K562 (cell line): ENCODE data around the gene GNAZ. TPM values are rescaled to one million over a fixed set of nuclear protein-coding genes. Genes with fewer than 3 reads are reported as not detected.
A peak's percentile ranks its signal among the peaks of the same experiment; 100 is the strongest.

ENCODE experiments used
- EP400 ChIP-seq: fragments of 450-650 bp; IDR thresholded peaks from 2 replicates; pipeline ENCODE4 v1.6.1; 2017; ENCODE audit warnings: antibody characterized with exemption, mild to moderate bottlenecking, moderate library complexity
- HEY1 ChIP-seq: fragments of 250-450 bp; sonication (Bioruptor Pico); IDR thresholded peaks from 2 replicates; pipeline ENCODE4 v1.5.0; 2020; ENCODE audit warnings: mild to moderate bottlenecking, moderate library complexity, borderline replicate concordance
- JUN ChIP-seq, 2 experiments: sonication (generic) in 1 of 2; formaldehyde crosslinking in 1 of 2; IDR thresholded peaks; 2 replicates each; pipeline versions ENCODE4 v1.6.1 to v1.8.0; 2012 to 2022; ENCODE audit warnings: borderline replicate concordance in 2 of 2, mild to moderate bottlenecking in 2 of 2, improper control_type of control experiment in 1 of 2, low read depth in 1 of 2, low read length in 1 of 2, missing genetic modification reagents in 1 of 2
- KAT7 ChIP-seq: sonication (generic); formaldehyde crosslinking; IDR thresholded peaks from 2 replicates; pipeline ENCODE4 v1.8.0; 2022; ENCODE audit warnings: missing genetic modification reagents, mild to moderate bottlenecking, borderline replicate concordance
- MECOM ChIP-seq: fragments of 250-450 bp; sonication (Bioruptor Pico); IDR thresholded peaks from 2 replicates; pipeline ENCODE4 v1.8.0; 2022; ENCODE audit warnings: inconsistent platforms
- NR4A1 ChIP-seq, 2 experiments: fragments of 250-450 bp in 1 of 2; fragments of 450-650 bp in 1 of 2; sonication (Bioruptor Pico) in 1 of 2; IDR thresholded peaks; 2 replicates each; pipeline versions ENCODE4 v1.4.0 to v1.6.1; 2016 to 2020; ENCODE audit warnings: mild to moderate bottlenecking in 2 of 2, missing compliant biosample characterization in 1 of 2, missing genetic modification characterization in 1 of 2, moderate library complexity in 1 of 2
- SRSF1 ChIP-seq: fragments of 200-400 bp; formaldehyde crosslinking; IDR thresholded peaks from 2 replicates; pipeline ENCODE4 v1.6.1; 2017; ENCODE audit warnings: mild to moderate bottlenecking, low read depth, low read length, moderate library complexity
- TBP ChIP-seq: optimal IDR thresholded peaks from 2 replicates; pipeline ENCODE3; 2011; ENCODE audit warnings: low read depth, low read length, improper control_type of control experiment
- ZBTB12 ChIP-seq: fragments of 250-450 bp; sonication (Bioruptor Pico); IDR thresholded peaks from 2 replicates; pipeline ENCODE4 v1.4.0; 2020
- ZKSCAN1 ChIP-seq: fragments of 150-350 bp; IDR thresholded peaks from 2 replicates; pipeline ENCODE4 v1.6.1; 2016; ENCODE audit warnings: low read depth, low read length
- ZNF24 ChIP-seq: fragments of 450-650 bp; IDR thresholded peaks from 2 replicates; pipeline ENCODE4 v1.6.1; 2016
- polyA plus RNA-seq, 8 experiments: library from polyadenylated mRNA; depleted of rRNA in 4 of 8; stranded (reverse) in 5 of 8; unstranded in 3 of 8; fragments of >200 nt; fragmentation: Nextera tagmentation in 2 of 8; fragmentation: Illumina TruSeq in 1 of 8; extraction: Ambion mirVana in 2 of 8; extraction: Trizol in 1 of 8; gene quantifications; 2 replicates each; pipeline versions ENCODE4 v1.2.1 to v1.2.3, GENCODE V29; 2011 to 2014; ENCODE audit warnings: inconsistent platforms in 1 of 8, missing spikeins in 1 of 8
- total RNA-seq, 7 experiments: library from RNA; depleted of rRNA in 6 of 7; stranded (reverse); fragments of >200 nt in 6 of 7; fragmentation: Illumina TruSeq in 2 of 7; extraction: Trizol in 2 of 7; gene quantifications; 2 replicates each; pipeline versions ENCODE4 v1.2.1 to v1.2.3, GENCODE V29; 2011 to 2021; ENCODE audit warnings: low replicate concordance in 1 of 7
- TF ChIP-seq, protein P1 (sequence below): fragments of 250-450 bp; sonication (Bioruptor Pico); IDR thresholded peaks from 2 replicates; pipeline ENCODE4 v1.5.0; 2021

GNAZ gene
- total and polyA plus RNA-seq, 9 of the 15 experiments (the other 6 are each of a cell fraction or from before 2014, with no cell fraction given), result 0.04 to 0.22 (median 0.13) TPM; not detected in 3

DNA sequence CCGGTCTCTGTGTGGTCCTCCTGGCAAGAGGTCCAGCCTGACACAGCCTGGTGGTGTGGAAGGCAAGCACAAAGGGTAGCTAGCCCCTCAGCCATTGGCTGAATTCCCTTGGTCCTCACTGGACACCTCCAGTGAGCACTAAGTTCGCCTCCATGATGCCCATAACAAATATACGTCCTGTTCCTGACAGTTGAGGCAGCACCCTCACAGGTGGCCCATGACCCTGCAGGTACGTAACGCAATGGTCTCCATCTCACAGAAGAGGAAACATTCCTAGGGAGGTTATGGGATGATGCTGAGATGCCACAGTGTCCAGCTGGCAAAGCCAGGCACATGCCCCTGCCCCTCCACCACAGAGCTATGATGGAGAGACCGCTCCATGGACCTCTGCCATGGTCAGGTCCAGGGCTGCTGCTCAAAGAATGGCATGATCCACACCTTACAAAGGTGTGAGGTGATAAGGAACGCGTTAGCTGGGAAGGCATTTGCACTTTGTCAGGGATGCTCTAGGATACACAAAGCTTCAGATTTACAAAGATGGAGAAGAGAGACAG, 1.4 kb upstream of the GNAZ start (continued):
- TF ChIP-seq NR4A1 (CRISPR knock-in tag; IDR thresholded peaks at IDR 0.05) (no peak), NR4A1 (tag; IDR thresholded peaks at IDR 0.05) (no peak), KAT7 (CRISPR knock-in tag) (no peak), TBP (peak; percentile 40), JUN (IDR thresholded peaks at IDR 0.05; ENCODE audit: borderline replicate concordance, low read depth, low read length) (peak; percentile 9; the same call in 1 of the 2 replicates), JUN (CRISPR knock-in tag; IDR thresholded peaks at IDR 0.05; ENCODE audit: borderline replicate concordance) (no peak), ZNF24 (no peak), SRSF1 (no peak), EP400 (no peak), MECOM (CRISPR knock-in tag) (no peak), ZKSCAN1 (no peak), ZBTB12 (CRISPR knock-in tag) (no peak), HEY1 (no peak)
- TF ChIP-seq, protein P1, sequence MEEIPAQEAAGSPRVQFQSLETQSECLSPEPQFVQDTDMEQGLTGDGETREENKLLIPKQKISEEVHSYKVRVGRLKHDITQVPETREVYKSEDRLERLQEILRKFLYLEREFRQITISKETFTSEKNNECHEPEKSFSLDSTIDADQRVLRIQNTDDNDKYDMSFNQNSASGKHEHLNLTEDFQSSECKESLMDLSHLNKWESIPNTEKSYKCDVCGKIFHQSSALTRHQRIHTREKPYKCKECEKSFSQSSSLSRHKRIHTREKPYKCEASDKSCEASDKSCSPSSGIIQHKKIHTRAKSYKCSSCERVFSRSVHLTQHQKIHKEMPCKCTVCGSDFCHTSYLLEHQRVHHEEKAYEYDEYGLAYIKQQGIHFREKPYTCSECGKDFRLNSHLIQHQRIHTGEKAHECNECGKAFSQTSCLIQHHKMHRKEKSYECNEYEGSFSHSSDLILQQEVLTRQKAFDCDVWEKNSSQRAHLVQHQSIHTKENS, result no peak
